ENCODE data around the gene AIFM1.

AIFM1 gene

GRCh38 chrX:130090364-130090763, 75.3 kb downstream of the AIFM1 start:
- DNase-seq, result no peak

- DNase-seq, result peak; percentile 35
Observed at GRCh38 chrX:130086447-130087206, 79.0 kb downstream of the AIFM1 start.

GRCh38 chrX:130085551-130086446, 79.8 kb downstream of the AIFM1 start:
- no peak for DNase-seq

GRCh38 chrX:130084631-130085237, 80.9 kb downstream of the AIFM1 start:
- no peak for DNase-seq

- DNase-seq, result no peak
Observed at GRCh38 chrX:130083656-130084382, 81.8 kb downstream of the AIFM1 start.

- no peak for DNase-seq
Observed at GRCh38 chrX:130083107-130083490, 82.5 kb downstream of the AIFM1 start.

- DNase-seq, result peak; percentile 59
Observed at GRCh38 chrX:130082244-130083106, 83.2 kb downstream of the AIFM1 start.

- no peak for DNase-seq
Observed at GRCh38 chrX:130081421-130082045, 84.1 kb downstream of the AIFM1 start.

- no peak for DNase-seq
Observed at GRCh38 chrX:130080791-130081367, 84.8 kb downstream of the AIFM1 start.

- DNase-seq, result peak; percentile 45
Observed at GRCh38 chrX:130079824-130080406, 85.7 kb downstream of the AIFM1 start.

Measured in stimulated activated CD4-positive, alpha-beta T cell treated with anti-CD3 and anti-CD28 coated beads, Interleukin-12 subunit alpha, Interleukin-12 subunit beta, amount 100 ng/mL, for 4 hours (primary cell).